GM12878 (cell line): Measurements from ENCODE around the gene SFMBT1. TPM values are rescaled to one million over a fixed set of nuclear protein-coding genes. Genes with fewer than 3 reads are reported as not detected.

Source experiments
- ATAC-seq: fragments of 200-7000 bp; cut with Tn5 transposase; 3 replicates; pipeline ENCODE4 v1.9.1; 2020; ENCODE audit warnings: mild to moderate bottlenecking, moderate library complexity
- BruUV-seq: library from RNA; stranded (reverse); fragments of 400-500 nt; replicated peaks from 2 replicates; lab custom pipeline; 2021; lab: Mats Ljungman, UMichigan
- CTCF ChIA-PET: fragments of 300-600 bp; sonication (Branson Sonifier 250); formaldehyde crosslinking; extraction: SDS; loops from one replicate; lab custom pipeline; 2021; ENCODE audit warnings: inconsistent platforms; lab: Yijun Ruan, JAX
- POLR2A ChIA-PET: fragments of 350-600 bp; formaldehyde crosslinking; extraction: SDS; loops from one replicate; lab custom pipeline; 2021; ENCODE audit warnings: inconsistent platforms; lab: Charles Lee
- RAD21 ChIA-PET: fragments of 300-600 bp; sonication (Branson Sonifier 250); formaldehyde crosslinking; loops from one replicate; lab custom pipeline; 2023; ENCODE audit warnings: antibody characterized with exemption; ENCODE audit not compliant: unreplicated experiment; lab: Charles Lee
- SMC1A ChIA-PET: fragments of 300-600 bp; sonication (Branson Sonifier 250); formaldehyde crosslinking; loops from one replicate; lab custom pipeline; 2023; ENCODE audit not compliant: unreplicated experiment, uncharacterized antibody; lab: Charles Lee
- DNase-seq: peaks from one replicate; pipeline ENCODE4 v3.0.0-alpha.2; 2011; ENCODE audit warnings: low read depth, low spot score
- FAIRE-seq: peaks from 3 replicates; lab custom pipeline; 2011; peaks lifted over from hg19 to GRCh38; lab: Jason Lieb, UNC
- H2AFZ ChIP-seq: 2 replicates; pipeline ENCODE4 v1.6.0; 2011; ENCODE audit warnings: low read depth, low read length, control low read depth; ENCODE audit not compliant: control insufficient read depth
- H3K27ac ChIP-seq: 2 replicates; pipeline ENCODE4 v1.5.1; 2011; ENCODE audit warnings: control low read depth; ENCODE audit not compliant: control insufficient read depth, insufficient read depth
- H3K27me3 ChIP-seq, 2 experiments: replicated peaks in 1 of 2; 2 replicates each; pipeline versions ENCODE4 v1.6.0 to v1.6.1; 2011; ENCODE audit warnings: low read length in 1 of 2; ENCODE audit not compliant: control insufficient read depth in 2 of 2, insufficient read depth in 2 of 2
- H3K36me3 ChIP-seq, 2 experiments: 2 replicates each; pipeline ENCODE4 v1.5.1; 2011; ENCODE audit warnings: low read length in 1 of 2; ENCODE audit not compliant: control insufficient read depth in 2 of 2, insufficient read depth in 2 of 2
- H3K4me1 ChIP-seq: 2 replicates; pipeline ENCODE4 v1.6.1; 2011; ENCODE audit warnings: mild to moderate bottlenecking, low read length, moderate library complexity, mixed read lengths; ENCODE audit not compliant: control insufficient read depth, insufficient read depth
- H3K4me2 ChIP-seq: 2 replicates; pipeline ENCODE4 v1.6.0; 2011; ENCODE audit warnings: control low read depth; ENCODE audit not compliant: control insufficient read depth, insufficient read depth
- H3K4me3 ChIP-seq: fragments of 200-600 bp; sonication (generic); 2 replicates; pipeline ENCODE4 v1.5.1; 2016
- H3K79me2 ChIP-seq: 2 replicates; pipeline ENCODE4 v1.6.0; 2011; ENCODE audit warnings: low read length; ENCODE audit not compliant: control insufficient read depth, insufficient read depth
- H3K9ac ChIP-seq: 2 replicates; pipeline ENCODE4 v1.8.0; 2011; ENCODE audit warnings: low read length, control low read depth, mixed read lengths; ENCODE audit not compliant: control insufficient read depth, insufficient read depth
- H3K9me3 ChIP-seq: replicated peaks from 3 replicates; pipeline ENCODE4 v1.5.1; 2011; ENCODE audit warnings: mild to moderate bottlenecking, low read length; ENCODE audit not compliant: control insufficient read depth, insufficient read depth
- H4K20me1 ChIP-seq: 2 replicates; pipeline ENCODE4 v1.6.0; 2011; ENCODE audit not compliant: control insufficient read depth, insufficient read depth
- BMI1 ChIP-seq: fragments of 450-650 bp; IDR thresholded peaks from 2 replicates; pipeline ENCODE4 v1.6.1; 2016; ENCODE audit warnings: mild to moderate bottlenecking, moderate library complexity, borderline replicate concordance
- CREM ChIP-seq: IDR thresholded peaks from 2 replicates; pipeline ENCODE4 v1.6.1; 2014; ENCODE audit warnings: antibody characterized with exemption, low read depth
- CUX1 ChIP-seq: IDR thresholded peaks from 2 replicates; pipeline ENCODE4 v1.6.1; 2012; ENCODE audit warnings: improper control_type of control experiment, low read depth, low read length; ENCODE audit not compliant: insufficient replicate concordance
- IRF5 ChIP-seq: fragments of 450-650 bp; IDR thresholded peaks from 2 replicates; pipeline ENCODE4 v1.6.1; 2017; ENCODE audit warnings: borderline replicate concordance
- NFYB ChIP-seq: IDR thresholded peaks from 2 replicates; pipeline ENCODE4 v1.6.1; 2011; ENCODE audit warnings: low read depth, mild to moderate bottlenecking, low read length, improper control_type of control experiment, moderate library complexity; ENCODE audit not compliant: insufficient read depth
- RFX5 ChIP-seq: IDR thresholded peaks from 2 replicates; pipeline ENCODE4 v1.6.1; 2011; ENCODE audit warnings: low read depth, low read length, improper control_type of control experiment
- SMAD5 ChIP-seq: IDR thresholded peaks from 2 replicates; pipeline ENCODE4 v1.6.1; 2016; ENCODE audit warnings: antibody characterized with exemption, low read depth
- WRNIP1 ChIP-seq: IDR thresholded peaks from 2 replicates; pipeline ENCODE4 v1.6.1; 2011; ENCODE audit warnings: low read depth, low read length, improper control_type of control experiment, borderline replicate concordance
- WGBS: methylation state at CpG from one replicate; pipeline ENCODE4 v1.1.6; 2016; ENCODE audit warnings: low lambda C conversion rate; ENCODE audit not compliant: insufficient replicate concordance, insufficient coverage; ENCODE audit errors: missing lambda C conversion rate; 5-methylcytosine and 5-hydroxymethylcytosine counted together
- in situ Hi-C: fragments of 300-500 bp; cut with MboI; formaldehyde crosslinking; loops from 9 replicates; pipeline ENCODE4 v1.14.3; 2018; ENCODE audit warnings: mixed read lengths
- intact Hi-C: fragments of 100-400 bp; cut with micrococcal nuclease; formaldehyde crosslinking; loops from one replicate; pipeline ENCODE4 v1.14.2; 2022; ENCODE audit not compliant: unreplicated experiment
- polyA plus RNA-seq, 11 experiments: library from polyadenylated mRNA; depleted of rRNA in 4 of 11; unstranded in 6 of 11; stranded (reverse) in 5 of 11; fragments of >200 nt; fragmentation: Nextera tagmentation in 4 of 11; fragmentation: Illumina TruSeq in 1 of 11; extraction: Ambion mirVana in 4 of 11; extraction: Trizol in 1 of 11; gene quantifications; 1 replicate in 1 of 11; 2 replicates in 10 of 11; pipeline versions ENCODE4 v1.2.1 to v1.2.3, GENCODE V29; 2011 to 2016; ENCODE audit warnings: inconsistent platforms in 2 of 11, missing spikeins in 2 of 11, low read depth in 1 of 11
- total RNA-seq, 4 experiments: library from RNA; depleted of rRNA in 3 of 4; stranded (reverse); fragments of >200 nt in 3 of 4; fragmentation: Illumina TruSeq in 1 of 4; extraction: Trizol in 1 of 4; gene quantifications; 2 replicates each; pipeline versions ENCODE4 v1.2.1 to v1.2.3, GENCODE V29; 2013 to 2021

Gene SFMBT1
- total and polyA plus RNA-seq, 10 of the 15 experiments (the other 5 are each of a cell fraction or from before 2014, with no cell fraction given): 3.2 to 19.5 (median 11.4) TPM

GRCh38 chr3:53080612-53081205, 34.8 kb upstream of the SFMBT1 start:
- TF ChIP-seq WRNIP1: no peak
- Histone ChIP-seq H3K36me3 (no peaks in the 10 kb centered on the region; a peak in 1 of 4 replicates), H3K9ac (no peak overlapping the region), H3K4me2 (no peak overlapping the region), H4K20me1 (no peaks in the 10 kb centered on the region), H3K27me3 (no peaks in the 10 kb centered on the region), H2AFZ (no peak overlapping the region), H3K9me3 (no peaks in the 10 kb centered on the region), H3K27ac (no peak overlapping the region), H3K79me2 (no peaks in the 10 kb centered on the region), H3K4me1 (no peaks in the 10 kb centered on the region), H3K4me3 (no peak overlapping the region)
- ChIA-PET POLR2A (no interaction called here), RAD21 (no interaction called here), SMC1A (interaction anchor here (1.2 kb wide), 1 partner anchor 17 kb away, joined by 3 read pairs; no protein-coding TSS in a partner anchor), CTCF (no interaction called here)
- in situ Hi-C loops (no loop called here), intact Hi-C loops (no loop called here)
- DNase-seq: no peak
- BruUV-seq: no TSS peak
- no peak for FAIRE-seq
- no peak for ATAC-seq
- WGBS: 74% methylated on average over 7 of the region's 7 CpGs

GRCh38 chr3:53079791-53080555, 34.1 kb upstream of the SFMBT1 start:
- Histone ChIP-seq H3K4me1 (no peaks in the 10 kb centered on the region), H3K9me3 (no peaks in the 10 kb centered on the region), H4K20me1 (no peaks in the 10 kb centered on the region), H3K27me3 (no peaks in the 10 kb centered on the region), H3K27ac (no peak overlapping the region), H3K9ac (no peak overlapping the region), H3K36me3 (no peaks in the 10 kb centered on the region), H3K4me2 (no peak overlapping the region), H2AFZ (no peak overlapping the region), H3K4me3 (no peak overlapping the region), H3K79me2 (no peaks in the 10 kb centered on the region)
- ChIA-PET SMC1A (interaction anchor here (0.8 to 1.2 kb wide), 2 partner anchors 9 to 18 kb away, joined by 3 read pairs; no protein-coding TSS in a partner anchor), POLR2A (interaction anchor here (0.6 to 1.0 kb wide), 2 partner anchors 16 to 131 kb away, joined by 3 read pairs; no protein-coding TSS in a partner anchor), RAD21 (no interaction called here), CTCF (interaction anchor here (1.1 kb wide), 1 partner anchor 116 kb away, joined by 3 read pairs; no protein-coding TSS in a partner anchor)
- 88% methylated on average over 12 of the region's 12 CpGs for WGBS
- no peak for DNase-seq
- ATAC-seq: no peak
- FAIRE-seq: no peak
- intact Hi-C loops: no loop called here
- TSS peak; percentile 24 for BruUV-seq
- in situ Hi-C loops: loop anchor here (5.0 to 10.0 kb wide), 2 partner anchors 235 to 333 kb away; no protein-coding TSS in a partner anchor
- TF ChIP-seq NFYB (no peak), RFX5 (no peak), CREM (no peak), SMAD5 (no peak), BMI1 (no peak), IRF5 (no peak), CUX1 (no peak)
